ENCODE results near the gene MINPP1.

The MINPP1 gene

GRCh38 chr10:87519582-87519981, 14.9 kb downstream of the MINPP1 start:
- DNase-seq (ENCODE audit: low spot score), result no peak

GRCh38 chr10:87523731-87524130, 19.0 kb downstream of the MINPP1 start:
- DNase-seq (ENCODE audit: low spot score), result no peak

GRCh38 chr10:87524296-87524695, 19.6 kb downstream of the MINPP1 start:
- DNase-seq (ENCODE audit: low spot score), result no peak

- no peak for DNase-seq (ENCODE audit: low spot score)
These were observed 27.4 kb downstream of the MINPP1 start for GRCh38 chr10:87531908-87532622.

- no peak for DNase-seq (ENCODE audit: low spot score)
These were observed 28.0 kb downstream of the MINPP1 start for GRCh38 chr10:87532696-87533095.

- DNase-seq (ENCODE audit: low spot score), result no peak
These were observed 29.6 kb downstream of the MINPP1 start for GRCh38 chr10:87534173-87534858.

- DNase-seq (ENCODE audit: low spot score), result no peak
These were observed 33.7 kb downstream of the MINPP1 start for GRCh38 chr10:87538092-87539015.

GRCh38 chr10:87541114-87541513, 36.4 kb downstream of the MINPP1 start:
- DNase-seq (ENCODE audit: low spot score), result no peak

- DNase-seq (ENCODE audit: low spot score), result no peak
These were observed 40.0 kb downstream of the MINPP1 start for GRCh38 chr10:87544721-87545120.

- no peak for DNase-seq (ENCODE audit: low spot score)
These were observed 41.1 kb downstream of the MINPP1 start for GRCh38 chr10:87545783-87546182.

- DNase-seq (ENCODE audit: low spot score), result no peak
These were observed 41.5 kb downstream of the MINPP1 start for GRCh38 chr10:87546210-87546609.

GRCh38 chr10:87546971-87547413, 42.3 kb downstream of the MINPP1 start:
- DNase-seq (ENCODE audit: low spot score), result no peak

- DNase-seq (ENCODE audit: low spot score), result peak; percentile 22
These were observed 43.1 kb downstream of the MINPP1 start for GRCh38 chr10:87547734-87548311.

GRCh38 chr10:87550741-87551140, 46.0 kb downstream of the MINPP1 start:
- DNase-seq (ENCODE audit: low spot score), result no peak

- no peak for DNase-seq (ENCODE audit: low spot score)
These were observed 46.6 kb downstream of the MINPP1 start for GRCh38 chr10:87551326-87551725.

GRCh38 chr10:87552248-87552929, 47.7 kb downstream of the MINPP1 start:
- no peak for DNase-seq (ENCODE audit: low spot score)

GRCh38 chr10:87557409-87557808, 52.7 kb downstream of the MINPP1 start:
- DNase-seq (ENCODE audit: low spot score), result no peak

- DNase-seq (ENCODE audit: low spot score), result no peak
These were observed 53.6 kb downstream of the MINPP1 start for GRCh38 chr10:87558333-87558732.

- no peak for DNase-seq (ENCODE audit: low spot score)
These were observed 54.7 kb downstream of the MINPP1 start for GRCh38 chr10:87559392-87559791.

GRCh38 chr10:87560495-87561129, 55.9 kb downstream of the MINPP1 start:
- DNase-seq (ENCODE audit: low spot score), result no peak

- no peak for DNase-seq (ENCODE audit: low spot score)
These were observed 58.1 kb downstream of the MINPP1 start for GRCh38 chr10:87562750-87563149.
